ENCODE results near the gene METTL27. TPM values are rescaled to one million over a fixed set of nuclear protein-coding genes. Genes with fewer than 3 reads are reported as not detected.

Gene METTL27
- total RNA-seq, 3 donors from 2014 or later (not counting 1 experiment from before 2014, with no cell fraction given), result 1.2 TPM; not detected in 2

DNA sequence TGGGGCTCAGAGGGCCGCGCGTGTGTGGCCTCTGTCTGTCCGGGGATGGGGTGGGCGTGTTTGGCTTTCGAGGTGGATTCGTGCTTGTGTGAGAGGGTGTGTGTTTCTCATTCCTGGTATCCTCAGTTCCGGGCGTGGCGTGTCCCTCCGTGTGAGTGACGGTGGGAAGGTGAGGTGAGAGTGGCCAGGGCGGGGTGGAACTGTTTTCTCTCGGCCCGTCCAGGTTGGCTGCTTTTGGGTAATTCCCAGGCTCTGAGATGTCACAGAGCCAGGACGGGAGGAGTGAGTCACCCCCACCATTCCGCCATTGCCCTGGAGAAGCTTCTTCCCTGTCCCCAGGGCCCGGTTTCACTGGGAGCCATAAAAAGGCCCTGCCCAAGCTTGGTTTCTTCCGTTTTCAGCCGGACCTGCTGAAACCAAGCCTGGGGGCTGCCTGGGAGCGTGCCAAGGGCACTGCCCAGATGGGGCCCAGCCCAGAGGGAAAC, 32.8 kb downstream of the METTL27 start:
- Histone ChIP-seq H3K9me3 (ENCODE audit: control insufficient read depth, insufficient read depth, low read length) (no peaks in the 10 kb centered on the region), H3K27ac (ENCODE audit: low read length) (no peak overlapping the region), H3K27me3 (ENCODE audit: control insufficient read depth, insufficient read depth, low read length) (no peaks in the 10 kb centered on the region), H3K4me3 (ENCODE audit: low read length) (no peak overlapping the region), H3K4me1 (ENCODE audit: control insufficient read depth, insufficient read depth, low read length) (no peaks in the 10 kb centered on the region), H3K36me3 (ENCODE audit: control insufficient read depth, insufficient read depth, low read length) (no peaks in the 10 kb centered on the region)
- DNase-seq, result no peak
- intact Hi-C loops (cut with micrococcal nuclease), result no loop called here
- ATAC-seq, result no peak
- no peaks in the 10 kb centered on the region for H3K9me3 Mint-ChIP-seq
- H3K4me3 Mint-ChIP-seq, result no peak overlapping the region
- H3K27ac Mint-ChIP-seq, result no peak overlapping the region
- peaks cover 0 to 3% of the 10 kb centered on the region in 2 donors for H3K27me3 Mint-ChIP-seq (ENCODE audit: low read depth in 2 of 2)
- H3K4me1 Mint-ChIP-seq, result no peaks in the 10 kb centered on the region
- WGBS (ENCODE audit: insufficient coverage), result 94% methylated on average over 21 of the region's 21 CpGs
- no peaks in the 10 kb centered on the region for H3K36me3 Mint-ChIP-seq
- TF ChIP-seq, protein P1, sequence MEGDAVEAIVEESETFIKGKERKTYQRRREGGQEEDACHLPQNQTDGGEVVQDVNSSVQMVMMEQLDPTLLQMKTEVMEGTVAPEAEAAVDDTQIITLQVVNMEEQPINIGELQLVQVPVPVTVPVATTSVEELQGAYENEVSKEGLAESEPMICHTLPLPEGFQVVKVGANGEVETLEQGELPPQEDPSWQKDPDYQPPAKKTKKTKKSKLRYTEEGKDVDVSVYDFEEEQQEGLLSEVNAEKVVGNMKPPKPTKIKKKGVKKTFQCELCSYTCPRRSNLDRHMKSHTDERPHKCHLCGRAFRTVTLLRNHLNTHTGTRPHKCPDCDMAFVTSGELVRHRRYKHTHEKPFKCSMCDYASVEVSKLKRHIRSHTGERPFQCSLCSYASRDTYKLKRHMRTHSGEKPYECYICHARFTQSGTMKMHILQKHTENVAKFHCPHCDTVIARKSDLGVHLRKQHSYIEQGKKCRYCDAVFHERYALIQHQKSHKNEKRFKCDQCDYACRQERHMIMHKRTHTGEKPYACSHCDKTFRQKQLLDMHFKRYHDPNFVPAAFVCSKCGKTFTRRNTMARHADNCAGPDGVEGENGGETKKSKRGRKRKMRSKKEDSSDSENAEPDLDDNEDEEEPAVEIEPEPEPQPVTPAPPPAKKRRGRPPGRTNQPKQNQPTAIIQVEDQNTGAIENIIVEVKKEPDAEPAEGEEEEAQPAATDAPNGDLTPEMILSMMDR (IDR thresholded peaks at IDR 0.05), result no peak

DNA sequence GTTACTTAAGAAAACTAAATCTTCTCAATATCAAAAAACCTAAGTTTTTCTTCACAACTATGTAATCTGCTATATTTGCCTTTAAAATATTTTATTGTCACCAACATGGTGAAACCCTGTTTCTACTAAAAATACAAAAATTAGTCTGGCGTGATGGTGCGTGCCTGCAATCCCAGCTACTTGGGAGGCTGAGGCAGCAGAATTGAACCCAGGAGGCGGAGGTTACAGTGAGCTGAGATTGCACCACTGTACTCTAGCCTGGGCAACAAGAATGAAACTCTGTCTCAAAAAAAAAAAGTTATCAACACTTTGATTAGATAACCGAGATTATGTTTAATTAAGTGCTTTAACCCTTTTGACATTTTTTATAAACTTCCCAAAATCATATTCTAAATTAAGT, 39.9 kb downstream of the METTL27 start:
- Histone ChIP-seq H3K27ac (ENCODE audit: low read length) (no peak overlapping the region), H3K9me3 (ENCODE audit: control insufficient read depth, insufficient read depth, low read length) (no peaks in the 10 kb centered on the region), H3K4me1 (ENCODE audit: control insufficient read depth, insufficient read depth, low read length) (no peaks in the 10 kb centered on the region), H3K4me3 (ENCODE audit: low read length) (no peak overlapping the region), H3K27me3 (ENCODE audit: control insufficient read depth, insufficient read depth, low read length) (no peaks in the 10 kb centered on the region), H3K36me3 (ENCODE audit: control insufficient read depth, insufficient read depth, low read length) (no peaks in the 10 kb centered on the region)
- intact Hi-C loops (cut with micrococcal nuclease), result no loop called here
- Mint-ChIP-seq H3K36me3 (no peaks in the 10 kb centered on the region), H3K27me3 (ENCODE audit: low read depth in 2 of 2) (peaks cover 8 to 11% of the 10 kb centered on the region in 2 donors), H3K4me3 (no peak overlapping the region), H3K27ac (no peak overlapping the region), H3K4me1 (no peaks in the 10 kb centered on the region), H3K9me3 (no peaks in the 10 kb centered on the region)
- ATAC-seq, result no peak
- no peak for DNase-seq
- 90% methylated on average over 3 of the region's 4 CpGs for WGBS (ENCODE audit: insufficient coverage)
- TF ChIP-seq, protein P1 (IDR thresholded peaks at IDR 0.05), result no peak

DNA sequence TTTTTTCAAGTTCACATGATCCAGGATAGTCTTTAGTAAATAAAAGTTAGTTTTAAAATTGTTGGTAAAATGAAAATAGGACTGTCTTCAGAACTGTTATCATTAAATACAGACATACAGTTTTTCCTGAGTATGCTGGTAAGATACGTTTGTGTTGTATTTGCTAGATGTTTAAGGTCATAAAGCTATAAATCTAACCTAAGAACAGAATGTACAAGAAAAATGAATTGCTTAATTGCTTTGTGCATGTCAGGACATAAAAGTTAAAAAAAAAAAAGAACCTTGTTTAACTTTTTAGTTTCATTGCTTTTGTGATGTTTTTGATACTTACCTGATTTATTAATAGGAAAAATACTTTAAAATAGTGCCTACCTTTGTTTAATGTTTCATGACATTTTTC, 40.7 kb downstream of the METTL27 start:
- WGBS (ENCODE audit: insufficient coverage), result no CpG with 5 or more reads among the region's 1 CpG
- no peaks in the 10 kb centered on the region for H3K4me1 ChIP-seq (ENCODE audit: control insufficient read depth, insufficient read depth, low read length)
- H3K36me3 ChIP-seq (ENCODE audit: control insufficient read depth, insufficient read depth, low read length), result no peaks in the 10 kb centered on the region
- Mint-ChIP-seq H3K27me3 (ENCODE audit: low read depth in 2 of 2) (peaks cover 8 to 11% of the 10 kb centered on the region in 2 donors), H3K4me3 (no peak overlapping the region), H3K4me1 (no peaks in the 10 kb centered on the region), H3K36me3 (no peaks in the 10 kb centered on the region), H3K27ac (no peak overlapping the region), H3K9me3 (no peaks in the 10 kb centered on the region)
- no peak for ATAC-seq
- no peak overlapping the region for H3K27ac ChIP-seq (ENCODE audit: low read length)
- no peaks in the 10 kb centered on the region for H3K27me3 ChIP-seq (ENCODE audit: control insufficient read depth, insufficient read depth, low read length)
- H3K9me3 ChIP-seq (ENCODE audit: control insufficient read depth, insufficient read depth, low read length), result no peaks in the 10 kb centered on the region
- TF ChIP-seq, protein P1 (IDR thresholded peaks at IDR 0.05), result no peak
- intact Hi-C loops (cut with micrococcal nuclease), result no loop called here
- no peak overlapping the region for H3K4me3 ChIP-seq (ENCODE audit: low read length)
- DNase-seq, result no peak
